Mesenchymal stem cell (in vitro differentiated cells and primary cell): ENCODE measurements around the gene PRKCQ.
"Not testable (repeated sequence)": the region's sequence is repeated elsewhere in the genome, so short reads cannot be mapped to it uniquely, and the experiment has no call there.

ENCODE experiments used
- DNase-seq: peaks from one replicate; pipeline ENCODE4 v3.0.0-alpha.2; 2013
- H2AFZ ChIP-seq: one replicate; pipeline ENCODE4 v1.6.1; 2013; ENCODE audit warnings: low read depth, mild to moderate bottlenecking, control low read depth, inconsistent platforms, low read length, moderate library complexity
- H2AK5ac ChIP-seq: 2 replicates; pipeline ENCODE4 v1.6.1; 2013; ENCODE audit warnings: low read length, moderate library complexity, mild to moderate bottlenecking, inconsistent platforms; ENCODE audit not compliant: severe bottlenecking
- H2BK120ac ChIP-seq: one replicate; pipeline ENCODE4 v1.6.1; 2013; ENCODE audit warnings: low read depth, mild to moderate bottlenecking, inconsistent platforms, low read length, moderate library complexity
- H2BK12ac ChIP-seq, 2 experiments: one replicate each; pipeline ENCODE4 v1.6.1; 2013; ENCODE audit warnings: inconsistent platforms in 2 of 2, low read length in 2 of 2, mild to moderate bottlenecking in 2 of 2, moderate library complexity in 2 of 2, control low read depth in 1 of 2
- H2BK15ac ChIP-seq: one replicate; pipeline ENCODE4 v1.6.1; 2013; ENCODE audit warnings: mild to moderate bottlenecking, low read depth, inconsistent platforms; ENCODE audit not compliant: poor library complexity, severe bottlenecking
- H2BK5ac ChIP-seq: 2 replicates; pipeline ENCODE4 v1.6.1; 2013; ENCODE audit warnings: low read depth, mild to moderate bottlenecking, low read length, control low read depth, inconsistent platforms; ENCODE audit not compliant: poor library complexity, severe bottlenecking
- H3K14ac ChIP-seq, 2 experiments: one replicate each; pipeline ENCODE4 v1.6.1; 2013; ENCODE audit warnings: inconsistent platforms in 2 of 2, low read length in 2 of 2, control low read depth in 1 of 2, mild to moderate bottlenecking in 1 of 2, moderate library complexity in 1 of 2
- H3K18ac ChIP-seq, 2 experiments: one replicate each; pipeline ENCODE4 v1.6.1; 2013; ENCODE audit warnings: inconsistent platforms in 2 of 2, low read length in 2 of 2, control low read depth in 1 of 2, low read depth in 1 of 2, mild to moderate bottlenecking in 1 of 2
- H3K23ac ChIP-seq, 2 experiments: one replicate each; pipeline ENCODE4 v1.6.1; 2013; ENCODE audit warnings: inconsistent platforms in 2 of 2, low read length in 2 of 2, mild to moderate bottlenecking in 2 of 2, moderate library complexity in 2 of 2, control low read depth in 1 of 2
- H3K27ac ChIP-seq: 2 replicates; pipeline ENCODE4 v1.5.1; 2013; ENCODE audit warnings: mild to moderate bottlenecking, moderate library complexity, low read length, control low read depth, inconsistent platforms; ENCODE audit not compliant: poor library complexity, severe bottlenecking
- H3K27me3 ChIP-seq, 2 experiments: 2 replicates each; pipeline versions ENCODE4 v1.6.1 to v1.7.0; 2013; ENCODE audit warnings: low read length in 2 of 2, mild to moderate bottlenecking in 2 of 2, moderate library complexity in 2 of 2, control low read depth in 1 of 2, inconsistent platforms in 1 of 2; ENCODE audit not compliant: control insufficient read depth in 1 of 2, insufficient read depth in 1 of 2
- H3K36me3 ChIP-seq, 2 experiments: 2 replicates each; pipeline versions ENCODE4 v1.6.1 to v1.7.0; 2013; ENCODE audit warnings: low read length in 2 of 2, control low read depth in 1 of 2, inconsistent platforms in 1 of 2, low read depth in 1 of 2, mild to moderate bottlenecking in 1 of 2; ENCODE audit not compliant: insufficient read depth in 2 of 2, control insufficient read depth in 1 of 2
- H3K4ac ChIP-seq, 2 experiments: one replicate each; pipeline ENCODE4 v1.6.1; 2013; ENCODE audit warnings: inconsistent platforms in 2 of 2, low read length in 2 of 2, mild to moderate bottlenecking in 2 of 2, moderate library complexity in 2 of 2, control low read depth in 1 of 2, low read depth in 1 of 2
- H3K4me1 ChIP-seq: 2 replicates; pipeline ENCODE4 v1.6.1; 2013; ENCODE audit warnings: low read depth, low read length, control low read depth; ENCODE audit not compliant: control insufficient read depth, insufficient read depth
- H3K4me2 ChIP-seq: 2 replicates; pipeline ENCODE4 v1.6.1; 2013; ENCODE audit warnings: low read length, mild to moderate bottlenecking, inconsistent platforms; ENCODE audit not compliant: poor library complexity, severe bottlenecking
- H3K4me3 ChIP-seq, 2 experiments: 2 replicates each; pipeline versions ENCODE4 v1.5.1 to v1.7.0; 2013; ENCODE audit warnings: low read length in 2 of 2, mild to moderate bottlenecking in 2 of 2, control low read depth in 1 of 2, low read depth in 1 of 2; ENCODE audit not compliant: insufficient read depth in 1 of 2
- H3K79me1 ChIP-seq: replicated peaks from 2 replicates; pipeline ENCODE4 v1.6.1; 2013; ENCODE audit warnings: mild to moderate bottlenecking, control low read depth, low read length, inconsistent platforms; ENCODE audit not compliant: poor library complexity, severe bottlenecking
- H3K9ac ChIP-seq: 2 replicates; pipeline ENCODE4 v1.7.0; 2013; ENCODE audit warnings: mild to moderate bottlenecking, low read length, moderate library complexity
- H3K9me3 ChIP-seq: 2 replicates; pipeline ENCODE4 v1.7.0; 2013; ENCODE audit warnings: mild to moderate bottlenecking, low read length; ENCODE audit not compliant: control insufficient read depth
- H4K8ac ChIP-seq: one replicate; pipeline ENCODE4 v1.6.1; 2013; ENCODE audit warnings: inconsistent platforms, mild to moderate bottlenecking, low read length, moderate library complexity
- H4K91ac ChIP-seq: one replicate; pipeline ENCODE4 v1.6.1; 2013; ENCODE audit warnings: mild to moderate bottlenecking, low read length, inconsistent platforms
- WGBS: methylation state at CpG from one replicate; pipeline ENCODE4 v1.1.7; 2013; ENCODE audit warnings: mixed read lengths; 5-methylcytosine and 5-hydroxymethylcytosine counted together

The PRKCQ gene

GRCh38 chr10:6473430-6473829, 106.6 kb downstream of the PRKCQ start:
- Histone ChIP-seq H2BK5ac (no peak overlapping the region), H3K4me1 (peaks cover 2% of the 10 kb centered on the region), H2BK120ac (no peak overlapping the region), H3K14ac (no peak overlapping the region), H2AFZ (no peak overlapping the region), H3K23ac (no peak overlapping the region), H2BK12ac (no peak overlapping the region), H3K18ac (no peak overlapping the region), H2BK15ac (no peak overlapping the region), H3K9ac (no peak overlapping the region), H3K27me3 (no peaks in the 10 kb centered on the region), H3K4me3 (no peak overlapping the region), H4K91ac (no peak overlapping the region), H3K9me3 (peaks cover 3% of the 10 kb centered on the region), H2AK5ac (no peak overlapping the region), H4K8ac (no peak overlapping the region), H3K4ac (no peak overlapping the region), H3K4me2 (no peak overlapping the region), H3K36me3 (no peaks in the 10 kb centered on the region), H3K79me1 (no peaks in the 10 kb centered on the region), H3K27ac (peak overlapping the region; percentile 16)
- 85% methylated on average over 7 of the region's 7 CpGs for WGBS
- no peak for DNase-seq

- H3K9ac ChIP-seq, H2BK15ac ChIP-seq, H3K9me3 ChIP-seq, H3K23ac ChIP-seq, H3K4me3 ChIP-seq, H4K8ac ChIP-seq, H3K4me2 ChIP-seq, H3K14ac ChIP-seq, H2AFZ ChIP-seq, H4K91ac ChIP-seq, H2AK5ac ChIP-seq, H3K27me3 ChIP-seq, H3K4me1 ChIP-seq, H3K36me3 ChIP-seq, H2BK5ac ChIP-seq, H3K4ac ChIP-seq, H3K18ac ChIP-seq, H3K79me1 ChIP-seq, H2BK120ac ChIP-seq, DNase-seq, H2BK12ac ChIP-seq, H3K27ac ChIP-seq: not testable (repeated sequence)
- WGBS: 95% methylated on average over 7 of the region's 7 CpGs
These were observed 107.4 kb downstream of the PRKCQ start for GRCh38 chr10:6472710-6473005.

GRCh38 chr10:6470894-6471618, 109.0 kb downstream of the PRKCQ start:
- Histone ChIP-seq H4K8ac (no peak overlapping the region), H3K23ac (no peak overlapping the region), H2BK12ac (no peak overlapping the region), H3K18ac (no peak overlapping the region), H3K79me1 (no peaks in the 10 kb centered on the region), H2BK15ac (no peak overlapping the region), H4K91ac (no peak overlapping the region), H3K36me3 (no peaks in the 10 kb centered on the region), H3K4me1 (peaks cover 4% of the 10 kb centered on the region), H3K14ac (no peak overlapping the region), H2AFZ (no peak overlapping the region), H3K4me3 (no peak overlapping the region), H3K9ac (no peak overlapping the region), H3K4ac (no peak overlapping the region), H3K4me2 (no peak overlapping the region), H2BK120ac (no peak overlapping the region), H2AK5ac (no peak overlapping the region), H3K9me3 (peaks cover 3% of the 10 kb centered on the region), H2BK5ac (no peak overlapping the region), H3K27ac (no peak overlapping the region), H3K27me3 (peaks cover 0 to 16% of the 10 kb centered on the region in 2 experiments)
- no peak for DNase-seq
- 96% methylated on average over 8 of the region's 11 CpGs for WGBS

GRCh38 chr10:6469661-6470060, 110.4 kb downstream of the PRKCQ start:
- no peak overlapping the region for H2BK15ac ChIP-seq
- no peak overlapping the region for H3K4me2 ChIP-seq
- H3K27ac ChIP-seq: no peak overlapping the region
- H4K91ac ChIP-seq: no peak overlapping the region
- no peak overlapping the region for H2AFZ ChIP-seq
- no peak overlapping the region for H4K8ac ChIP-seq
- H3K4me3 ChIP-seq: no peak overlapping the region
- H2BK120ac ChIP-seq: no peak overlapping the region
- H2BK12ac ChIP-seq: no peak overlapping the region
- H3K23ac ChIP-seq: no peak overlapping the region
- no peak overlapping the region for H2AK5ac ChIP-seq
- H3K18ac ChIP-seq: no peak overlapping the region
- peaks cover 4% of the 10 kb centered on the region for H3K4me1 ChIP-seq
- H3K9me3 ChIP-seq: peaks cover 3% of the 10 kb centered on the region
- H3K4ac ChIP-seq: no peak overlapping the region
- H3K79me1 ChIP-seq: no peaks in the 10 kb centered on the region
- peaks cover 0 to 19% of the 10 kb centered on the region in 2 experiments for H3K27me3 ChIP-seq
- no peaks in the 10 kb centered on the region for H3K36me3 ChIP-seq
- no peak for DNase-seq
- no peak overlapping the region for H3K14ac ChIP-seq
- no peak overlapping the region for H3K9ac ChIP-seq
- H2BK5ac ChIP-seq: no peak overlapping the region
